ENCODE measurements around the gene CCDC43.

CCDC43 gene

DNA sequence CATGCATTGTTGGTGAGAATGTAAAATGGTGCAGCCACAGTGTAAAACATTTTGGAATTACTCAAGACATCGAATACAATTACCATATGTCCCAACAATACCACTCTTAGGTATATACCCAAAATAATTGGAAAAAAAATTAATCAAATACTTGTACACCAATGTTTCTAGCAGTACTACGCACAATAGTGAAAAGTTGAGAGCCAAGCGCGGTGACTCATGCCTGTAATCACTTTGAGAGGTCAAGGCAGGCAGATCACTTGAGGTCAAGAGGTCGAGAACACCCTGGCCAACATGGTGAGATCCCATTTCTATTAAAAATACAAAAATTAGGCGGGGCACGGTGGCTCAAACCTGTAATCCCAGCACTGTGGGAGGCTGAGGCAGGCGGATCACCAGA is 36.8 kb downstream of the CCDC43 start:
- TF ChIP-seq, protein P1, sequence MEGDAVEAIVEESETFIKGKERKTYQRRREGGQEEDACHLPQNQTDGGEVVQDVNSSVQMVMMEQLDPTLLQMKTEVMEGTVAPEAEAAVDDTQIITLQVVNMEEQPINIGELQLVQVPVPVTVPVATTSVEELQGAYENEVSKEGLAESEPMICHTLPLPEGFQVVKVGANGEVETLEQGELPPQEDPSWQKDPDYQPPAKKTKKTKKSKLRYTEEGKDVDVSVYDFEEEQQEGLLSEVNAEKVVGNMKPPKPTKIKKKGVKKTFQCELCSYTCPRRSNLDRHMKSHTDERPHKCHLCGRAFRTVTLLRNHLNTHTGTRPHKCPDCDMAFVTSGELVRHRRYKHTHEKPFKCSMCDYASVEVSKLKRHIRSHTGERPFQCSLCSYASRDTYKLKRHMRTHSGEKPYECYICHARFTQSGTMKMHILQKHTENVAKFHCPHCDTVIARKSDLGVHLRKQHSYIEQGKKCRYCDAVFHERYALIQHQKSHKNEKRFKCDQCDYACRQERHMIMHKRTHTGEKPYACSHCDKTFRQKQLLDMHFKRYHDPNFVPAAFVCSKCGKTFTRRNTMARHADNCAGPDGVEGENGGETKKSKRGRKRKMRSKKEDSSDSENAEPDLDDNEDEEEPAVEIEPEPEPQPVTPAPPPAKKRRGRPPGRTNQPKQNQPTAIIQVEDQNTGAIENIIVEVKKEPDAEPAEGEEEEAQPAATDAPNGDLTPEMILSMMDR (IDR thresholded peaks at IDR 0.05; ENCODE audit: insufficient read depth, low read depth, low read length, missing control alignments): no peak
- no peak overlapping the region for H3K4me3 ChIP-seq (ENCODE audit: low read depth, low read length)
- no peak for DNase-seq (ENCODE audit: low read depth)

DNA sequence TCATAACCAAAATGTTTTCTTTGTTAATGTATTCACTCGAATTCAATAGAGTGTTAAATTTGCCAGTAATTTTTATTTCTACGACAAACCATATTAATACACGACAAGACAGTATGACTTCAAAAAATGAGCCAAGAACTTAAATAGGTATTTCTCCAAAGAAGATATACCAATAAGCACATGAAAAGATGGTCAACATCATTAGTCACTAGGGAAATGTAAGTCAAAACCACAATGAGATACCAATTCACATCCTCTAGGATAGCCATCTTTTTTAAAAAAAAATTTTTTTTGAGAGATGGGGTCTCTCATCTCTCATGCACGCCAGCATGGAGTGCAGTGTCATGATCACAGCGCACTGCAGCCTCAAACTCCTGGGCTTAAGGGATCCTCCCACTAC is 38.3 kb downstream of the CCDC43 start:
- H3K4me3 ChIP-seq (ENCODE audit: low read depth, low read length): no peak overlapping the region
- TF ChIP-seq, protein P1 (IDR thresholded peaks at IDR 0.05; ENCODE audit: insufficient read depth, low read depth, low read length, missing control alignments): no peak
- DNase-seq (ENCODE audit: low read depth): no peak

DNA sequence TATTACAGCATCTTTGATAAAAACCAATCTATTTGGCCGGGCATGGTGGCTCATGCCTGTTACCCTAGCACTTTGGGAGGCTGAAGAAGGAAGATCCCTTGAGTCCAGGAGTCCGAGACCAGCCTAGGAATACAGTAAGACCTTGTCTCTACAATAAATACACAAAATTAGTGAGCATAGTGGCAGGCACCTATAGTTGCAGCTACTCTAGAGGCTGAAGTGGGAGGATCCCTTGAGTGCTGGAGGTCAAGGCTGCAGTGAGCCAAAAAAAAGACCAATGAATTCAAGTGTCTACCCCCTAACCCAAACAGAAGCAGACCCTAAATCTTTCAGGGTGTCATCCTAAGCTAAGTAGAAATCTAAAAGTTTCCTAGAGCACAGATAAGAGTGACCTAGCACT is 40.6 kb downstream of the CCDC43 start:
- no peak for DNase-seq (ENCODE audit: low read depth)
- TF ChIP-seq, protein P1 (IDR thresholded peaks at IDR 0.05; ENCODE audit: insufficient read depth, low read depth, low read length, missing control alignments): no peak
- no peak overlapping the region for H3K4me3 ChIP-seq (ENCODE audit: low read depth, low read length)

DNA sequence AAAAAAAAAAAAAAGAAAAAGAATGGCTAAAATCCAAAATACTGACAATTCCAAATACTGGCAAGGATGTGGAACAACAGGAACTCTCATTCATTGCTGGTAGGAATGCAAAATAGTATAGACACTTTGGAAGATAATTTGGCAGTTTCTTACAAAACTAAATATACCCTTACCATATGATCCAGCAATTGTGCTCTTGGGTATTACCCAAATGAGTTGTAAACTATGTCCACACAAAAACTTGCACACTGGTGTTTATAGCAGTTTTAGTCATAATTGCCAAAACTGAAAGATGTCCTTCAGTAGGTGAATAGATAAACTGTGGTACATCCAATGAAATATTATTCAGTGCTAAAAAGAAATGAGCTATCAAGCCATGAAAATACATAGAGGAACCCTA is 41.8 kb downstream of the CCDC43 start:
- no peak overlapping the region for H3K4me3 ChIP-seq (ENCODE audit: low read depth, low read length)
- DNase-seq (ENCODE audit: low read depth): no peak
- TF ChIP-seq, protein P1 (IDR thresholded peaks at IDR 0.05; ENCODE audit: insufficient read depth, low read depth, low read length, missing control alignments): no peak

DNA sequence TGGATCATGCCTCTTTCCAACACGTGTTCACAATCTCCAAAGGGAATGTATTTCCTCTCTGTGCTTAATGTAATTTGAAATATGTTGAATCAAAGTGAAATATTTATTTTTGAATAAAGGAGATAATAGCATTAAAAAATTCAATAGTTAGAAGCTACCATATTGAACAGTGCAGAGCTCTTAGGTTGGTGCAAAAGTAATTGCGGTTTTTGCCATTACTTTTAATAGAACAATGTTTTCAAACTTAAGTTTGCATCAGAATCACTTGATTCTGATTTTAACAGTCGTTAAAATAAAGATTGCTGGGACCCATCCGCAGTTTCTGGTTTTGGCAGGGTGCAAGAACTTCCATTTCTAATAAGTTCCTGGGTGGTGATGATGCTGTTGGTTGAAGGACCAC is 43.3 kb downstream of the CCDC43 start:
- no peak for DNase-seq (ENCODE audit: low read depth)
- TF ChIP-seq, protein P1 (IDR thresholded peaks at IDR 0.05; ENCODE audit: insufficient read depth, low read depth, low read length, missing control alignments): no peak
- no peak overlapping the region for H3K4me3 ChIP-seq (ENCODE audit: low read depth, low read length)

DNA sequence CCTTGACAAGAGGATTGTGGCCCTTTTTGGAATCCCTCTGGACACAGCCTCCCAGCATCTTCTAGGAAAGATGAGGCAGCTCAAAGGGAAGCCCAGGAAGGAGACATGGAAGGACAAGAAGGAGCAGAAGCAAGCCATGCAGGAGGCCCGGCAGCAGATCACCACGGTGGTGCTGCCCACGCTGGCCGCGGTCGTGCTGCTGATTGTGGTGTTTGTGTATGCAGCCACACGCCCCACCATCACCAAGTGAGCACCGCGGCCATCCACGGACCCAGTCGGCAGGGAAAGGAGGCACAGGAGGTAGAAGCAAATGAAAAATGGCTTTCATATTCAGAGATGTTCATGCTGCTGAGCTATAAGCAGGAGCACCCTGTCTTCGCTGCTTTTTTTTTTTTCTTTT is 44.2 kb downstream of the CCDC43 start:
- H3K4me3 ChIP-seq (ENCODE audit: low read depth, low read length): no peak overlapping the region
- no peak for DNase-seq (ENCODE audit: low read depth)
- TF ChIP-seq, protein P1 (IDR thresholded peaks at IDR 0.05; ENCODE audit: insufficient read depth, low read depth, low read length, missing control alignments): no peak

DNA sequence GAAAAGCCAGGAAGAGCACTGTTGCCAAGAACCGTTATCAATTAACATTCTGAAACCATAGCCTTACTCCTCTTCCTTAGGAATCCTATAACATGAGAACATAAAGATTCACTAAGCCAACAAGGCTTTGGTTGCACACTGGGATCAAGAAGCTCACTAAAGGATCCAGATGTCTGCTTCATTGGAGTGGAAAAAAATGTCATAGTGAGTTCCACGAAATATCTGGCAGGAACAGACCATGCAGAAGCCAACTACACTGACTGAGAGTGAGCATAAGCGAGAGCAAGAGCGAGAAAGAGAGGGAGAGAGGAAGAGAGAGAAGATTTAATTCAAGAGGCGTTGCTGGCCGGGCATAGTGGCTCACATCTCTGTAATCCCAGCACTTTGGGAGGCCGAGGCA is 46.7 kb downstream of the CCDC43 start:
- no peak overlapping the region for H3K4me3 ChIP-seq (ENCODE audit: low read depth, low read length)
- TF ChIP-seq, protein P1 (IDR thresholded peaks at IDR 0.05; ENCODE audit: insufficient read depth, low read depth, low read length, missing control alignments): no peak
- no peak for DNase-seq (ENCODE audit: low read depth)

Data from GM12865 (cell line).